ENCODE results near the gene FBXO9.

Gene FBXO9

DNA sequence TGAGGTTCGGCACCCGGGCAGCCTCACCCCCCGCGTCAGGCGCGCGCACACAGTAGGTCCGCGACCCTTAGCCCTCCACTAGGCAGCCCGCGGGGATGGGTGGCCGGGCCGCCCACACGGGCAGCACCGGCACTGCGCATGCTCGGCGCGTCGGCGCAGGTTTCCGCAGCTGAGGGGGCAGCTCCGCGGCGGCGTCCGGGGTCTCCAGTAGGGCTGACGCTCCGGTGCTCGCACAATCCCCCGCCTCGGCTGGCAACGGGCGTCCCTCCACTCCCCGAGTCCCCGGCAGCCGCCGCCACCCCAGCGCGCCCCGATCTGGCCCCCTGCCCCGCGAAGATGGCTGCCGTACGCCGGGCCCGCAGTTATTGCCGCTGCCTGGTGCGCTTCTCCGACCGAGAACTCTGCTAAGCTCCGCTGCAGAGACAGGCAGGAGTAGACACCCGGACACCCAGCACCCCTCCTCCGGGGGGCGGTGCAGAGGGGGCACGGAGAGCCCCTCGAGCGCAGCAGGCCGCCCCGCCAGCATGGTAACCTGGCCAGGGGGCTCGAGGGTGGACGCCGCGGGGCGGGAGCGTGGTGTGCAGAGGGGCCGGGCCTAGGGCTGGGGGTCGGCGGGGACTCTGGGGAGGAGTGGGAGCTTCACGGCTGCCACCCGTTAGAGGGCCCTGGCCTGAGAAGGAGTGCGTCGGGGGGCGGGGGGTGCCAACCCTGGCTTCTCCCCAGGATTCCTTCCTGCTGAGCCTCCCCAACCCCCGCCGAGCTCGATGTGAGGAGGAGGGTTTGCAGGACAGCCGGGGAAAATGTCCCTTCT is at the start of gene FBXO9:
FBXO9 (plus strand) TSS at position 139 of the 811 bp plus-strand sequence; CDS start at position 525, 386 bp downstream.
- DNase-seq (ENCODE audit: low spot score): peak; percentile 55

DNA sequence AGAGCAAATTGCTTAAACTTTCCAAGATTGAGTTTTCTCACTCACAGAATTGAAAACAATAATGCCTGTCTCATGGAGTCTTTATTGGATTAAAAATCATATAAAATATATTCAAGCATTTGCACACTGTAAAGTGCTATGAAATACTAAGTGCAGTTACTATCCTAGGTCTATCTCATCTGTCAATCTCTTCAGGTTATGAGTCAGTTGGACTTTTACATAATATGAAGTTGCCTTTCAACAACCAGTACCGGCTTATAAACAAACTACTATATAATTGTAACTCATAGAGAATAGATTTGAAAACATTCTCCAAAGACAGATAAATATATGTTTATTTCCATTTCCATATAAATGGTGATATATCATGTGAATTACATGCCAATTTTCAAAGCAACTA is 49.7 kb upstream of the FBXO9 start:
- DNase-seq (ENCODE audit: low spot score): no peak

DNA sequence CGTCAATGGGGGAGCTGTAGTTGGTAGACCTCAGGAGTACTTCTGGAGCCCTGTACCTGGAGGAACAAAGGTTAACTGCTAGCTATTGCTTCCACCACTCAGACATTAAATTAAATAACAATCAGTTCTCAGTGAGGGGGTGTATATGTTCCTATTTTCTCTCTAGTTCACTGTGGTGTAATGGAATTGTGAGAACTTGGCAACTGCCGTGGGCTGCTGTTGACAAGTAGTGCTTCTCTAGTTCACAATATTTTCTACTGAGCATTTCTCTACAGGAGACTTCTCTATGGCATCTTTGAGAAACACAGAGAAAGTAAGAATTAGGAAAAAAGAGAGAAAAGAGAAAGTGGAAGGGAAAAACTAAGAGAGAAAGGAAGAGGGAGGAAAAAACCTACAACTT is 46.8 kb upstream of the FBXO9 start:
- no peak for DNase-seq (ENCODE audit: low spot score)

DNA sequence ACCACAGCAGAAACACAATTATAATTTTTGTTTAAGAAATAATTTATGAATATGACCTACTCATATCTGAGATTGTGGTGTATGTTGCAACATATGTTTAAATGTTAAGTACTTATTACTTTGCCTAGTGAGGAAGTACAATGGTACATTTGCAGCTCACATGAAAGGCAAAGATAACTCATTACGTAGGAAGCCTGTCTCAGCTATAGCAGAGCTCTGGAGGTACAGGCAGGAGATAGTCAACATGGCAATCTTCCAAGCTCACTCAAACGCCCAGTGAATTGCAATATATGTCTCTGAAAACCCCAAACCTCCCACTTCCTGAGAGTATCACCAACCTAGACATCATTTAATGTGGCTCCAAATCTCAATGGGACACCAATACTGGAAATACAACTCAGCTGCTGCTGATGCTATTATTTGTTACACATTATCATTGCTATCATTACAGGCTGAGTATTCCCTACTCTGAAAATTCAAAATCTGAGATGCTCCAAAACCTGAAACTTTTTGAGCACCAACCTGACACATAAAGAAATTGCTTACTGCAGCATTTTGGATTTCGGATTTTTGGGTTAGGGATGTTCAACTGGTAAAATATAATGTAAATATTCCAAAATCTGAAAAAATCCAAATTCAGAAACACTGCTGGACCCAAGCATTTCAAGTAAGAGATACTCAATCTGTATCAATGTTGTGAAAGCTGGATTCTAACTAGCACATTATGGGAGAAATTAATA is 45.0 kb upstream of the FBXO9 start:
- no peak for DNase-seq (ENCODE audit: low spot score)

- no peak for DNase-seq (ENCODE audit: low spot score)
Observed at GRCh38 chr6:53023323-53023722, 41.9 kb upstream of the FBXO9 start.

- no peak for DNase-seq (ENCODE audit: low spot score)
Observed at GRCh38 chr6:53026526-53026925, 38.7 kb upstream of the FBXO9 start.

DNA sequence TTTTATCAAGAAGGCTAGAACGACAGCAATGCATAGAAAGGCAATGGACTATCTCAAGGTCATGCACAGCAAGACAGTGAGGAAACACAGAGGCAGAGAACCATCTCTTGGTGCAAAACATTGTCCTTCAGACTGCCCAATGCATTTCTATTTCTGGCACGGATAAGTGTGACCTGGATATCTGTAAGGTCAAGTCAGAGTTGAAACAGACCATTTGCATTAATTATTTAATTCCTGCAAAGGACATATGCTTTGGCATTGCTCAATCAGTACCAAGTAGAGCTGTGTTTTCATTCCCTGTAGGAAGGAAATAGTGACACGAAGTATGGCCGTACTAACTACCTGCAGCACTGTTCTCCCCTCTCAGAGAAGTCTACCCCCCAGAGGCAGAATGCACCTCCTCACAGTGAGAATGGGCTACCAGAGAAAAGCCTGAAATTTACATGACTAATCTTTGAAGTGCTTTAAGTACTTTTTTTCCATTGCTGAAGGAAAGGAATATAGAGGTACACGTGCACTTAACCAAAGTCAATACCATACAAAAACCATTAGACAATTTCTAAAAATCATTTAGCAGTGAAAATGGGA is 38.0 kb upstream of the FBXO9 start:
- no peak for DNase-seq (ENCODE audit: low spot score)

DNA sequence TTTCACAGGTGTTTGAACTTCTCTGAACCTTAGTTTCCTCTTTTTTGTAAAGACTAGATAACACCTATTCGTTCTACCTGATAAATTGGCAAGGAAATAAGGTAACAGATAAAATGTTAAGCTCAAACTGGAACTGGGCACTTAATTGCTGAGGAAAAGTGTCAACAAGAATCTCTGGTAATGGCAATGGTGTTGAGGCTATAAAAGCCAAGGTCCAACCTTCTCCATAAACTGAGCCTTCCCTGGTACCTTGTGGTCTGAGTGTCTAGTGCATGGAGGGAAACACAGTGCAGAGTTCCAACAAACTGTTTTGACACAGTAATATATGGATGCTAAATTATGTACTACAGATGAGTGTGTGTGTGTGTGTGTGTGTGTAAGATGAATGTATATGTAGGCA is 36.7 kb upstream of the FBXO9 start:
- DNase-seq (ENCODE audit: low spot score): no peak

DNA sequence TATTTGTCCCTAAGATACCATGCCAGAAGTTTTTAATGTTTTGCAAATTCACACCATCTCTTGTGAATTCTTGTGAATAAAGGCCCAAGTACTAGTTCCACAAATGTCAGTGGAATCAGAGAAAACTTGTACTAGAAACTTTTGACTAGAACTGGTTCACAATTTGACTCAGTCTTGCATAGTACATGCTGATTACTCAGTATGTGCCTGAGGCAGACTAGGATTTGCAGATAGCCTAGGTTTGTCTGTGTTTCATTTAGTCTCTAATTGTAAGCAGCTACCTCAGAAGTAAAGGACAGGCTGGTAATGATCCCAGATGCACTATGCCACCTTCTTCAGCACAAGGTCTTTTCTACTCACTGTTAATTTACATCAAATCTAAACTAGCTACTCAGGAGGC is 35.9 kb upstream of the FBXO9 start:
- no peak for DNase-seq (ENCODE audit: low spot score)

DNA sequence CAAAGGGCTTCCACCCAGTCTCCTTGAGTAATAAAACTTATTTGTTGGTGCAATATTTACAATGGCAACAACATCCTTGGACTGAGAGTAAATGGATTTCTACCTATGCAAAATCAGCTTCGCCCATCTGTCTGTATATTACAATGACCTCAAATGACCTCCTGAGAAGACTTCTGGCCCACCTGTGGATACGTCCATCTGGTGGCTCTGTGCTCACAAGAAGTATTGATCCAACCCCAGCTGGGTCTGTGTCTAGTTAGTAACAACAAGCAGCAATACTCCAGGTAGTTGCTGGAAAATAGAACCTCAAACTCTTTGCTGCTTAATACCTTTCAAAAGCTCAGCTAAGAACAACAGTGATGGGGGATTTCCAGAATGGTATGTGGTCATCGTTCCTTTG is 35.4 kb upstream of the FBXO9 start:
- DNase-seq (ENCODE audit: low spot score): no peak

GRCh38 chr6:53031281-53031680 is 33.9 kb upstream of the FBXO9 start:
- no peak for DNase-seq (ENCODE audit: low spot score)

- DNase-seq (ENCODE audit: low spot score): no peak
Observed at GRCh38 chr6:53032849-53033248, 32.4 kb upstream of the FBXO9 start.

DNA sequence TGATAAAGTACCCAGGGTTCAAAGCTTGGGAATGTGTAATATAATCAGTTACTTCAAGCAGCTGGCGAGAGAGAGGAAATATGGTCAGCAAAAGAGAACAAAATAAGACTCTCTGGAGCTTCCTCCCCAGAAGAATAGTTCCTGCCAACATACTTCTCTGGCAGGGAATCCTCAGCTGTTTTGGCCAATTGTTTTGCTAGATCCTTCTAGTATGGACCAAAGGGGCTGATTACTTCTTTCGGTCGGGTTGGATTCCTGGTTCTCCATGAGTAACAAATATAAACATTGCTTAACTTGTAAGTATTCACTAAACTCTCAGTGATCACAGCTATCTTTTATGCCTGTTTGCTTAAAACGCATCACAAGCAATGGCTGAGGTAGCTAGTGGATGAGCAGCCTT is 31.4 kb upstream of the FBXO9 start:
- DNase-seq (ENCODE audit: low spot score): no peak

DNA sequence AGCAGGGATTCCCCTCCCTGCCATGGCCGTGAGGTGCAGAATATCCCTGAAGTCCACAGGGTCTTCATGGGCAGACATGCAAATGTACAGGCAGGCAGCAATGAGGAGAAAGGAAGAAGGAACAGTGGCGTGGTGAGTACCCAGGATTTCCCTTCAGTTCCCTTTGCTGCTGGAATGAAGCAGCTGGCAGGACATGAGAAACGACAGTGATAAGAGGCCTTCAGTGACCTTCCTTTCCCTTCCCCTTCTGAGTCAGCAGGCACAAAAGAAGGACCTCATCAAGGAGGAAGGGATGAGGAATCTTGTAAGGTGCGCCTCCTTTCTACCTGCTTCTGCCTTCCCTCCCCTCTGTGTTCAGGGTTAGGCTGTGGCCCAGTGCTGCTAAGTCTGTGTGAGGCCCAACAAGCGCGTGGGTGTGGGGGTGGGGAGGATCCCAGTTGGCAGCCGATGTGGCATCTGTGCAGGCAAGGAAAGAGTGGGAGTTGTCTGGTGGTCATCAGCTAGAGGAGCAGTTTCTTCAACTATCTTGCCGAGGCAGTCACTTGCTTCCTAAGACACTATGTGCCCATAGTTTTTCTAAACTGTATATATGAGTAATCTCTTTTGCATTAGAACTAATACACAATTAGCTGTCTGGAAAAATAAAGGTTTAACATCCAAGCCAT is 29.5 kb upstream of the FBXO9 start:
- no peak for DNase-seq (ENCODE audit: low spot score)

GRCh38 chr6:53038141-53038540 is 27.1 kb upstream of the FBXO9 start:
- no peak for DNase-seq (ENCODE audit: low spot score)

DNA sequence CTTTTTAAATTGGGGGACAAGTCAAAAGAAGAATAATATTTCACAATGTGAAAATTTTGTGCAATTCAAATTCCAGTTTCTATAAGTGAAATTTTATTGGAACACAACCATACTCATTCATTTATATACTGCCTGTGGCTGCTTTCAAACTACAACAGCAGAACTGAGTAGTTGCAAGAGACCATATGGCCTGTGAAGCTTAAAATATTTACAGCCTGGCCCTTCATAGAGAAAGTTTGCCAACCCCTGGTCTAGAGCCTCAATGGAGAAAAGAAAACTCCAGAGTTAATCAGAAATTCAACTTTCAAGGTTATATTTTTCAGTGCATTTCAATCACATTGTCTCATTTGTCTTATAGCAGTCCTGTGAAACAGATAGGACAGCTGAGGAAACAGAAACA is 26.6 kb upstream of the FBXO9 start:
- no peak for DNase-seq (ENCODE audit: low spot score)

DNA sequence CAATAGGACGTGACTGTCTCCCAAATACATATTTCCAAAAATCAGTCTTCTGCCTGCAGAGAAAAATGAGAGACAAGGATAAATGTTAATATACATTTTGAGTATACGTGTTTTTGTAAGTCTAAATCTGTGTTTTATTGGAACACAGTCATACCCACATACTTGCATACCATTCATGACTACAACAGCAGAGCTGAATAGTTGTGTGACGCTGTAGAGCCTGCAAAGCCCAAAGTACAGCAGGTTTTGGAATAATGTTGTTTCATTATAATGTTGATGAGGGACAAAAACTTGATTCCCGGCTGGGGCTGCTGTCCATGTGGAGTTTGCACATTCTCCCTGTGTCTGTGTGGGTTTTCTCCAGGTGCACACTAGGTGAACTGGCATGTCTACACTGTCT is 23.8 kb upstream of the FBXO9 start:
- DNase-seq (ENCODE audit: low spot score): no peak

DNA sequence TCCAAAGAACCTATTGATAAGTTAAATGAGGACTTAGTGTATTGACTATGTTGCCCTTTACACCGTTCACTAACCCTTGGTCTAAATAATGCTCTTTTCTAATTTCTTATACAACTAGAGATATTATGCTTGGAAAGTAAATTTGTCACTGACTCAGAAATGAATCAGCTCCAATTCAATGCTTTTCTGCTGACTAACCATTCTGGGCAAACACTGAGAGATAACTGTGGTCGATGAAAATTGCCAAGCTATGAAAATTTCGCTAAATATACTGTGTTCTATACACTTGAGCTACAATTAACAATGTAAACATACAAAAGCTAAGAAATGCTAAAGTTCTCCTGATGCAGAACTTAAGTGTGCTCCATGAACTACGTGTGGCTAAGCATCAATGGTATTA is 23.1 kb upstream of the FBXO9 start:
- no peak for DNase-seq (ENCODE audit: low spot score)

GRCh38 chr6:53043581-53043980 is 21.6 kb upstream of the FBXO9 start:
- no peak for DNase-seq (ENCODE audit: low spot score)

DNA sequence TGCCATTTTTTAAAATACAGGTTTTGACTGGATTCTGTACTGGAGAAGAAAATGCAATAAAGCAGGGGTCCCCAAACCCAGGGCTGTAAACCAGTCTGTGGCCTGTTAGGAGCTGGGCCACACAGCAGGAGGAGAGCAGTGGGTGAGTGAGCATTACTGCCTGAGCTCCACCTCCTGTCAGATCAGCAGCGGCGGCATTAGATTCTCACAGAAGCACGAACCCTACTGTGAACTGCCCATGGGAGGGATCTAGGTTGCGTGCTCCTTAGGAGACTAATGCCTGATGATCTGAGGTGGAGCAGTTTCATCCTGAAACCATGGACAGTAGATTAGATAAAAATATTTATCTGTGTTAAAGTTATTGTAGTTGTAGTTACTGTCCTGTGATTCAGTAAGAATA is 21.1 kb upstream of the FBXO9 start:
- DNase-seq (ENCODE audit: low spot score): no peak

DNA sequence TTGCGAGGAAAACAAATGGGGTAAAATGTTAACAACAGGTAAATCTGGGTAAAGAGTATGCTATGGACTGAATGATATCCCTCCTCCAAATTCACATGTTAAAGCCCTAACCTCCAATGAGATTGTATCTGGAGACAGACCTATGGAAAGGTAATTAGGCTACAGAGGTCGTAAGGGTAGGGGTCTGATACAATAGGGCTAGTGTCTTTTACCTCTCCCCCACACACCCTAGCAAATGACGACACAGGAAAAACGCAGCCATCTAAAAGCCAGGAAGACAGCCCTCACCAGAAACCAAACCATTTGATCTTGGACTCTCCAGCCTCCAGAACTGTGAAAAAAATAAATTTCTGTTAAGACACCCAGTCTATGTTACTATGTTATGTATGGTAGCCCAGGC is 20.6 kb upstream of the FBXO9 start:
- DNase-seq (ENCODE audit: low spot score): no peak

GRCh38 chr6:53045891-53046673 is 19.1 kb upstream of the FBXO9 start:
- no peak for DNase-seq (ENCODE audit: low spot score)
